NCI-H1436 (cell line): Measurements from ENCODE around the gene NME3.
"Not testable (repeated sequence)": the region's sequence is repeated elsewhere in the genome, so short reads cannot be mapped to it uniquely, and the experiment has no call there.

ENCODE experiments used
- DNase-seq: peaks from one replicate; lab custom pipeline; 2025; lab: John Stamatoyannopoulos, UW

The NME3 gene

DNA sequence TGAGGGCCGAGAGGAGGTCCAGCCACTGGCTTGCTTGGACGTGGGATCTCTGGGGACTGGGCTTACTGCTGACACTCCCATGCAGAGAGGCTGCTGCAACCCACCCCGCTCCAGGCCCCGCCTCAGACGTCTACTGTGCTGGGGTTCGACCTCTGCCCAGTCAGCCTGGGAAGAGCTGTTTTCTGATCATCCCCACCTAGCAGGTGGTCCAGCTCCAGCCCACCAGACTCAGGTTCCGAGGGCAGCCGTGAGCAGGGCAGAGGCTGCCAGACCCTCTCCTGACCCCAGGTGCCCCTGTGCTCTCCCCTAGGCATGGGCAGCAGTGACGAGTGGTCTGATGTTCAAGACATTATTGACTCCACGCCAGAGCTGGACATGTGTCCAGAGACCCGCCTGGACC, 23.4 kb downstream of the NME3 start:
- DNase-seq, result no peak

DNA sequence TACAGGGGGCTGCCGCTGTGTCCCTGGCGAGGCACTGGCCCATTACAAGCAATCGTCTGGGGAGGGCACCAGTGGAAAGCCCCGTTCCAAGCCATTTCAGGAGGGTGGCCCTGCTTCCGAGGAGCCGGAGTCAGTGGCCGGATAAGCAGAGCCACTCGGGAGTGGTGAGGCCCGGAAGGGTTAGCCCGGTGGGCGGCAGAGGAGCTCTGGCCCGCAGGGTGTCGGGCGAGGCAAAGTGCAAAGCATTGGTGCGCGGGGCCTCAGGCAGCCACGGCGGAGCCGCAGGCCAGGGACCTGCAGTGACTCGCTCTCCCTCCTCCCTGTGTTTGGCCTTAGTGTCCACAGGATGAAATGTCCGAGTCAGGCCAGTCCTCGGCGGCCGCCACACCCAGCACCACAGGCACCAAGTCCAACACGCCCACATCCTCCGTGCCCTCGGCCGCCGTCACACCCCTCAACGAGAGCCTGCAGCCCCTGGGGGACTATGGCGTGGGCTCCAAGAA, 24.6 kb downstream of the NME3 start:
- DNase-seq, result no peak

- DNase-seq, result no peak
Observed at GRCh38 chr16:1745900-1746692, 25.2 kb downstream of the NME3 start.

GRCh38 chr16:1745181-1745899, 26.0 kb downstream of the NME3 start:
- no peak for DNase-seq

- DNase-seq, result no peak
Observed at GRCh38 chr16:1744338-1744840, 27.0 kb downstream of the NME3 start.

DNA sequence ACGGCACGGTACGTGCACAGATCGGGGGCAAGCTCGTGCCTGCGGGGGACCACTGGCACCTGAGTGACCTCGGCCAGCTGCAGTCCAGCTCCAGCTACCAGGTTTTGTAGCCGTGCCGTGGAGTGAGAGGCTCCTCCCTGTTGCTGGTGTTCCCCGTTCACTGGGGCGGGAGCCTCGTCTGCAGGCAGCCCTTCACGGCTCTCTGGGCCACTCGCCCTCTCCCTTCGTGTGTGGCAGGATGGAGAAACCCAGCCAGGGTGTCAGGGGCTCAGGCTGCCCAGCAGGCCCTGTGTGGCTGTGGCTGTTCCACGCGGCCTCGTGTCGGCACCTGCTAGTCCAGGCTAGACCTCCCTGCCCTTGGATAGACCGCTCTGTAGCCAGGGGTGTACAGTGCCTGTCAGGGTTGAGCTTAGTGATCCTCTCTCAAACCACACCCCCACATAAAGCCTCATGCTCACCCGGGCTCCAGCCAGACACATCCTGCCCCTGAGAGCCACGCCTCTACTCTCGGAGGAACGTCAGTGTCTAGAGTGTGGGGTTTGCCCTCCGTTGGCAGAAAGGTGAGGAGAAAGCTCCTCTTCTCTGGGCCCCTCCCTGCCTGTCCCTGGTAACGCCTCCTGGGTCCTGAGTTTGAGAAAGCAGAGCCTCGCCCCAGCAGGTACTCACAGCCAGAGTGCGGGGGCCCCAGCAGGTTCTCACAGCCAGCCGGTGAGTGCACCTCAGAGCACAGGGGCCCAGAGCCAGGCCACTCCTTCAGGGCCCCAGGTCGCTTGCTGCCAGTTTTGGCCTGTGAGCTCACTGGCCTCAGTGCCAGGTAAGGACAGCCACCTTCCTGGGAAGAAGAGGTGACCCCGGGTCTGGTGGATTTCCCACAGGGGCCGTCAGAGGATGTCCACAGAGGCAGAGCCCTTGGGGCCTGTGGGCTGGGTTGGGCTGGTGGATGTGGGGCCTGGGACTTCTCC, 27.7 kb downstream of the NME3 start:
- DNase-seq, result no peak

GRCh38 chr16:1741553-1742165, 29.7 kb downstream of the NME3 start:
- DNase-seq, result no peak

DNA sequence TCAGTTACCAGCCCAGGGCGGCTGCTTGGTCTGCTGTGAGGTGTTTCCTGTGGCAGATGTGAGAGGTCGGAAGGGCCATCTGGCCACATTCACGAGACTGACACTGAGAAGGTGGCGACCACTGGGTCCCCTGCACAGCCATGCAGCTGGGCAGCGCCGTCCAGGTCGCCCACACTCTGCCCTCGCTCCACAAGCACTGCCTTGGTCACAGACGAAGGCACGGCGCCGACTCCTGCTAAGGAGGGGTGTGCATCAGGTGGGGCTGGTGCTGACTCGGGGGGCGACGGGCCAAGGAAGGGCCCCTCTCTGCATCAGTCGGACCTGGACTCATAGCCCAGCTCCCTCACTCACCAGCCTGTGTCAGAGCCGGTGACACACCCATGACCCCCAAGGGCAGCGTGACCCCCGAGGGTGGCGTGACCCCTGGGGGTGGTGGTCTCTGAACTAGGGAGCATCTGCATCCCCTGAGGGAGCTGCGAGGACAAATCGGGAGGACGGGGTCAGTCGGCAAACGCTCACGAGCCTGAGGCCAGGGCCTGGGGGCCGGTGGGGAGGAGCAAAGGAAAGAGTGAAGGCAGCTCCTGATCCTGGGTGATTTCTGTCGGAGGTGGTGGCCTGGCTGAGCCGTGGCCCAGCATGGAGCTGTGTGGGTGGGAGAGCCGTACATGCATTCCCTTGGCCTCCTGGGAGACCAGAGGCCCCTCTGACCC, 30.4 kb downstream of the NME3 start:
- DNase-seq, result no peak

- no peak for DNase-seq
Observed at GRCh38 chr16:1740234-1740633, 31.1 kb downstream of the NME3 start.

DNA sequence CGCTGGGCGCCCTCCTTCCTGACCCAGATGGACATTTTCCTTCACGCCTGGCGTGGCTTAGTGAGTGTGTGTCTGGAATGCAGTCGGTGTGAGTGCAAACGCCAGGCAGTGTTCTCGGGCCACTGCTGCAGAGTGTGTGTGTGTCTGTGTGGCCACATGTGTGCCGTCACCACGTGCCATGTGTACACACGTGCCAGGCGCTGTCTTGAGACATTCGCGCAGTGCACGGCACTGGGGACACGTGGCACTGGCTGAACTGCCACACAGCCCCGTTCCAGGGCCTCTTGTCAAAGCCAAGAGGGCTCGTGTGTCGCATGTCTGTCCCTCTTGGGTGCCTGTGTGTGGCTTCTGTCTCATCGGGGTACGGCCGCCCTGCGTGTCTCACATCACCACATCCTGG, 36.5 kb downstream of the NME3 start:
- DNase-seq, result no peak

- no peak for DNase-seq
Observed at GRCh38 chr16:1734123-1734522, 37.2 kb downstream of the NME3 start.

GRCh38 chr16:1732551-1732987, 38.8 kb downstream of the NME3 start:
- not testable (repeated sequence) for DNase-seq

DNA sequence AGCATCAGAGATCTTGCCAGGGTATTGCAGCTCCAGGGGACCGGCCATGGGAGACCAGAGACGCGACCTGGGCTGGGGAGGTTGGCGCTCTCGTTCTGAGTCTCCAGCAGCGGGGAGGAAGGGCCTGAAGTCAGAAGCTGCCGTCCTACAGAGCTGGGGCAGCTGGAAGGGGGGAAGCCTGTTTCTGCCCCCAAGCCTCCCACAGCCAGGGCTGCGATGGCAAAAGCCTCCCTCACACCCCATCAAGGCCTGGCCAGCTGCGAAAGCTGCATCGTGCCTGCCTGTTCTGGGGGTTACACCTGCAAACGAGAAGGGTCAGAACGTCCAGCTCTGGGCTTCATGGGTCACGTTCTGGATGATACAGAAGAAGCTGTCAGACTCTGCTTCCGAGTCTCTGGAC, 39.3 kb downstream of the NME3 start:
- no peak for DNase-seq

DNA sequence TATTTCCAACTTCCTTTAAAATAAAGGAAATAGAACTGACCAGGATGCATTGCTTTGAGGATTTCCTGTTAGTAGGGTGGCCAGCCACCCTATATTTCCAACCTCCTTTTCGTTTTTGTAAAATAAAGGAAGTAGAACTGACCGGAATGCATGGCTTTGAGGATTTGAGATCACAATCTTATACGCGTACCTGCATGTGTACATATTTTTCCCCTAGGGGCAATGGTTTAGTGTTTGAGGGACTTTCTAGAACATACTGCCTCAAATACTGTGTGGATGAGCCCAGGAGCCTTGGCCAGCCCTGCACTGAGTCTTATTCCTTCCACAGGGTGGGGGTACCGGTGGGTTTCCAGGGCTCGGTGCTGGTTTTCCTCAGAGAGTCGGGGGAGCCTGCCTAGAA, 39.7 kb downstream of the NME3 start:
- no peak for DNase-seq

DNA sequence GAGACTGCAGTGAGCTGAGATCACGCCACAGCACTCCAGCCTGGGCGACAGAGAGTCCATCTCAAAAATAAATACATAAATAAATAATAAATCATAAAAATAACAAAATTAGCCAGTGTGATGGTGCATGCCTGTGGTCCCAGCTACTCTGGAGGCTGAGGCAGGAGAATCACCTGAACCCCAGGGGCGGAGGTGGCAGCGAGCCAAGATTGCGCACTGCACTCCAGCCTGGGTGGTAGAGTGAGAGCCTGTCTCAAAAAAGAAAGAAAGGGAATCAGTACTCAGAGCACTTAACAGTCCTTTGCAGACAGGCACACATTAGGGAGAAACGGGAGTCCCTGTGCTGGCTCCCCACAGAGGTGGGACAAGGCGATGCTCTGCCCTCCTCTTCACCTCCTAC, 40.3 kb downstream of the NME3 start:
- DNase-seq, result no peak

GRCh38 chr16:1729445-1729844, 41.9 kb downstream of the NME3 start:
- DNase-seq, result no peak

GRCh38 chr16:1729026-1729425, 42.3 kb downstream of the NME3 start:
- no peak for DNase-seq

- no peak for DNase-seq
Observed at GRCh38 chr16:1727651-1728624, 43.4 kb downstream of the NME3 start.

DNA sequence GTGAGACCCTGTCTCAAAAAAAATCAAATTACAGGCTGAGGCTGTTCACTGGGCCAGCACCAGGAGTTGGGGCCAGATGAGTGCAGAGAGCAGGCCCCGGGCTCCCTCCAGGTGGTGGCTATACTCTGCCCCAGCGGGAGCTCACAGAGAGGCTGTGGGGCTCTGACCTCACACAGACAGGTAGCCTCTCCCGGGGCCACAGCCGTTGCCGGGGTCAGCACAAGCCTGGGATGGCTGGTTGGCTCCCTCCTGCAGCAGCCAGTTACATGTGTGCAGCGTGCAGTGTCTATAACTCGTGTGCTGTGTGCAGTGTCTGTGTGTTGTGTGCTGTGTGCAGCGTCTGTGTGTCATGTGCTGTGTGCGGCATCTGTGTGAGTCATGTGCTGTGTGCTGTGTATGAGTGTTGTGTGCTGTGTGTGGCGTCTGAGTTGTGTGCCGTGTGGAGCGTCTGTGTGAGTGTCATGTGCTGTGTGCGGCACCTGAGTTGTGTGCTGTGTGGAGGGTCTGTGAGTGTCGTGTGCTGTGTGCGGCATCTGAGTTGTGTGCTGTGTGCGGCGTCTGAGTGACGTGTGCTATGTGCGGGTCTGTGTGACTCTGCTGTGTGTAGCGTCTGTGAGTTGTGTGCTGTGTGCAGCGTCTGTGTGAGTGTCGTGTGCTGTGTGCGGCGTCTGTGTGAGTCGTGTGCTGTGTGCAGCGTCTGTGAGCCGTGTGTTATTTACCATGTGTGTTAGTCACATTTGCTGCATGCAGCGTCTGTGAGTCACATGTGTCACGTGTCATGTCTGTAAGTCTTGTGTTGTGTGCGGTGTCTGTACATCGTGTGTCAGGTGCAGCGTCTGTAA, 44.5 kb downstream of the NME3 start:
- no peak for DNase-seq
